ENCODE measurements around the gene B3GALT4. TPM values are rescaled to one million over a fixed set of nuclear protein-coding genes. Genes with fewer than 3 reads are reported as not detected.
A peak's percentile ranks its signal among the peaks of the same experiment; 100 is the strongest.

The B3GALT4 gene
- total and polyA plus RNA-seq, 2 of the 13 experiments (the other 11 are each of a cell fraction or from before 2014, with no cell fraction given), result 0.04 to 0.27 TPM

DNA sequence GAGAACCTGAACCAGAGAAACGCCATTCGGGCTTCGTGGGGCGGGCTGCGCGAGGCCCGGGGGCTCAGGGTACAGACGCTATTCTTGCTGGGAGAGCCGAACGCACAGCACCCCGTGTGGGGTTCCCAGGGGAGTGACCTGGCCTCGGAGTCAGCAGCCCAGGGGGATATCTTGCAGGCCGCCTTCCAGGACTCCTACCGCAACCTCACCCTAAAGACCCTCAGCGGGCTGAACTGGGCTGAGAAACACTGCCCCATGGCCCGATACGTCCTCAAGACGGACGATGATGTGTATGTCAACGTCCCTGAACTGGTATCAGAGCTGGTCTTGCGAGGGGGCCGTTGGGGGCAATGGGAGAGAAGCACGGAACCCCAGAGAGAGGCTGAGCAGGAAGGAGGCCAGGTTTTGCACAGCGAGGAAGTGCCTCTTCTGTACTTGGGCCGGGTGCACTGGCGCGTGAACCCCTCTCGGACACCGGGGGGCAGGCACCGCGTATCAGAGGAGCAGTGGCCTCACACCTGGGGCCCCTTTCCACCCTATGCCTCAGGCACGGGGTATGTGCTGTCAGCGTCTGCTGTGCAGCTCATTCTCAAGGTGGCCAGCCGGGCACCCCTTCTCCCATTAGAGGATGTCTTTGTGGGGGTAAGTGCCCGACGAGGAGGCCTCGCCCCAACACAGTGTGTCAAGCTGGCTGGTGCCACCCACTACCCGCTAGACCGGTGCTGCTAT lies 904 bp downstream of the B3GALT4 start (continued):
- TF ChIP-seq ZNF772 (CRISPR knock-in tag; IDR thresholded peaks at IDR 0.05), result no peak
- TF ChIP-seq KDM2A (CRISPR knock-in tag; IDR thresholded peaks at IDR 0.05; ENCODE audit: borderline replicate concordance, low read depth), result peak; percentile 28; the same call in 1 of the 2 replicates
- no peak for TF ChIP-seq KLF15 (CRISPR knock-in tag; IDR thresholded peaks at IDR 0.05; ENCODE audit: borderline replicate concordance)
- TF ChIP-seq RCOR2 (CRISPR knock-in tag; IDR thresholded peaks at IDR 0.05), result no peak
- TF ChIP-seq, protein P1, sequence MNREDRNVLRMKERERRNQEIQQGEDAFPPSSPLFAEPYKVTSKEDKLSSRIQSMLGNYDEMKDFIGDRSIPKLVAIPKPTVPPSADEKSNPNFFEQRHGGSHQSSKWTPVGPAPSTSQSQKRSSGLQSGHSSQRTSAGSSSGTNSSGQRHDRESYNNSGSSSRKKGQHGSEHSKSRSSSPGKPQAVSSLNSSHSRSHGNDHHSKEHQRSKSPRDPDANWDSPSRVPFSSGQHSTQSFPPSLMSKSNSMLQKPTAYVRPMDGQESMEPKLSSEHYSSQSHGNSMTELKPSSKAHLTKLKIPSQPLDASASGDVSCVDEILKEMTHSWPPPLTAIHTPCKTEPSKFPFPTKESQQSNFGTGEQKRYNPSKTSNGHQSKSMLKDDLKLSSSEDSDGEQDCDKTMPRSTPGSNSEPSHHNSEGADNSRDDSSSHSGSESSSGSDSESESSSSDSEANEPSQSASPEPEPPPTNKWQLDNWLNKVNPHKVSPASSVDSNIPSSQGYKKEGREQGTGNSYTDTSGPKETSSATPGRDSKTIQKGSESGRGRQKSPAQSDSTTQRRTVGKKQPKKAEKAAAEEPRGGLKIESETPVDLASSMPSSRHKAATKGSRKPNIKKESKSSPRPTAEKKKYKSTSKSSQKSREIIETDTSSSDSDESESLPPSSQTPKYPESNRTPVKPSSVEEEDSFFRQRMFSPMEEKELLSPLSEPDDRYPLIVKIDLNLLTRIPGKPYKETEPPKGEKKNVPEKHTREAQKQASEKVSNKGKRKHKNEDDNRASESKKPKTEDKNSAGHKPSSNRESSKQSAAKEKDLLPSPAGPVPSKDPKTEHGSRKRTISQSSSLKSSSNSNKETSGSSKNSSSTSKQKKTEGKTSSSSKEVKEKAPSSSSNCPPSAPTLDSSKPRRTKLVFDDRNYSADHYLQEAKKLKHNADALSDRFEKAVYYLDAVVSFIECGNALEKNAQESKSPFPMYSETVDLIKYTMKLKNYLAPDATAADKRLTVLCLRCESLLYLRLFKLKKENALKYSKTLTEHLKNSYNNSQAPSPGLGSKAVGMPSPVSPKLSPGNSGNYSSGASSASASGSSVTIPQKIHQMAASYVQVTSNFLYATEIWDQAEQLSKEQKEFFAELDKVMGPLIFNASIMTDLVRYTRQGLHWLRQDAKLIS (CRISPR knock-in tag; IDR thresholded peaks at IDR 0.05), result no peak
- TF ChIP-seq, protein P2, sequence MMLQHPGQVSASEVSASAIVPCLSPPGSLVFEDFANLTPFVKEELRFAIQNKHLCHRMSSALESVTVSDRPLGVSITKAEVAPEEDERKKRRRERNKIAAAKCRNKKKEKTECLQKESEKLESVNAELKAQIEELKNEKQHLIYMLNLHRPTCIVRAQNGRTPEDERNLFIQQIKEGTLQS (CRISPR knock-in tag; IDR thresholded peaks at IDR 0.05), result no peak
- TF ChIP-seq, protein P3, sequence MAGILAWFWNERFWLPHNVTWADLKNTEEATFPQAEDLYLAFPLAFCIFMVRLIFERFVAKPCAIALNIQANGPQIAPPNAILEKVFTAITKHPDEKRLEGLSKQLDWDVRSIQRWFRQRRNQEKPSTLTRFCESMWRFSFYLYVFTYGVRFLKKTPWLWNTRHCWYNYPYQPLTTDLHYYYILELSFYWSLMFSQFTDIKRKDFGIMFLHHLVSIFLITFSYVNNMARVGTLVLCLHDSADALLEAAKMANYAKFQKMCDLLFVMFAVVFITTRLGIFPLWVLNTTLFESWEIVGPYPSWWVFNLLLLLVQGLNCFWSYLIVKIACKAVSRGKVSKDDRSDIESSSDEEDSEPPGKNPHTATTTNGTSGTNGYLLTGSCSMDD (CRISPR knock-in tag; IDR thresholded peaks at IDR 0.05), result no peak
- TF ChIP-seq, protein P4, sequence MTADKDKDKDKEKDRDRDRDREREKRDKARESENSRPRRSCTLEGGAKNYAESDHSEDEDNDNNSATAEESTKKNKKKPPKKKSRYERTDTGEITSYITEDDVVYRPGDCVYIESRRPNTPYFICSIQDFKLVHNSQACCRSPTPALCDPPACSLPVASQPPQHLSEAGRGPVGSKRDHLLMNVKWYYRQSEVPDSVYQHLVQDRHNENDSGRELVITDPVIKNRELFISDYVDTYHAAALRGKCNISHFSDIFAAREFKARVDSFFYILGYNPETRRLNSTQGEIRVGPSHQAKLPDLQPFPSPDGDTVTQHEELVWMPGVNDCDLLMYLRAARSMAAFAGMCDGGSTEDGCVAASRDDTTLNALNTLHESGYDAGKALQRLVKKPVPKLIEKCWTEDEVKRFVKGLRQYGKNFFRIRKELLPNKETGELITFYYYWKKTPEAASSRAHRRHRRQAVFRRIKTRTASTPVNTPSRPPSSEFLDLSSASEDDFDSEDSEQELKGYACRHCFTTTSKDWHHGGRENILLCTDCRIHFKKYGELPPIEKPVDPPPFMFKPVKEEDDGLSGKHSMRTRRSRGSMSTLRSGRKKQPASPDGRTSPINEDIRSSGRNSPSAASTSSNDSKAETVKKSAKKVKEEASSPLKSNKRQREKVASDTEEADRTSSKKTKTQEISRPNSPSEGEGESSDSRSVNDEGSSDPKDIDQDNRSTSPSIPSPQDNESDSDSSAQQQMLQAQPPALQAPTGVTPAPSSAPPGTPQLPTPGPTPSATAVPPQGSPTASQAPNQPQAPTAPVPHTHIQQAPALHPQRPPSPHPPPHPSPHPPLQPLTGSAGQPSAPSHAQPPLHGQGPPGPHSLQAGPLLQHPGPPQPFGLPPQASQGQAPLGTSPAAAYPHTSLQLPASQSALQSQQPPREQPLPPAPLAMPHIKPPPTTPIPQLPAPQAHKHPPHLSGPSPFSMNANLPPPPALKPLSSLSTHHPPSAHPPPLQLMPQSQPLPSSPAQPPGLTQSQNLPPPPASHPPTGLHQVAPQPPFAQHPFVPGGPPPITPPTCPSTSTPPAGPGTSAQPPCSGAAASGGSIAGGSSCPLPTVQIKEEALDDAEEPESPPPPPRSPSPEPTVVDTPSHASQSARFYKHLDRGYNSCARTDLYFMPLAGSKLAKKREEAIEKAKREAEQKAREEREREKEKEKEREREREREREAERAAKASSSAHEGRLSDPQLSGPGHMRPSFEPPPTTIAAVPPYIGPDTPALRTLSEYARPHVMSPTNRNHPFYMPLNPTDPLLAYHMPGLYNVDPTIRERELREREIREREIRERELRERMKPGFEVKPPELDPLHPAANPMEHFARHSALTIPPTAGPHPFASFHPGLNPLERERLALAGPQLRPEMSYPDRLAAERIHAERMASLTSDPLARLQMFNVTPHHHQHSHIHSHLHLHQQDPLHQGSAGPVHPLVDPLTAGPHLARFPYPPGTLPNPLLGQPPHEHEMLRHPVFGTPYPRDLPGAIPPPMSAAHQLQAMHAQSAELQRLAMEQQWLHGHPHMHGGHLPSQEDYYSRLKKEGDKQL (CRISPR knock-in tag; IDR thresholded peaks at IDR 0.05; ENCODE audit: low read depth), result no peak
- TF ChIP-seq ZNF556 (CRISPR knock-in tag; IDR thresholded peaks at IDR 0.05; ENCODE audit: borderline replicate concordance), result no peak
- no peak for TF ChIP-seq WIZ (CRISPR knock-in tag; IDR thresholded peaks at IDR 0.05)
- TF ChIP-seq EZH2 (conservative IDR thresholded peaks at IDR 0.05; ENCODE audit: low read depth, low read length), result no peak
- no peak for TF ChIP-seq SOX6 (IDR thresholded peaks at IDR 0.05)
- TF ChIP-seq SOX6 (CRISPR knock-in tag; IDR thresholded peaks at IDR 0.05), result no peak
- TF ChIP-seq NONO (IDR thresholded peaks at IDR 0.05), result no peak
- no peak for TF ChIP-seq NONO (CRISPR knock-in tag; conservative IDR thresholded peaks at IDR 0.05)
- TF ChIP-seq ZNF766 (CRISPR knock-in tag; IDR thresholded peaks at IDR 0.05; ENCODE audit: borderline replicate concordance), result no peak
